GM18508 (cell line): Measurements from ENCODE around the gene LTBP1.

Experiments
- ATAC-seq: cut with Tn5 transposase; IDR thresholded peaks from one replicate; pipeline ENCODE4 v1.9.1; 2021; ENCODE audit warnings: moderate number of reproducible peaks; ENCODE audit not compliant: insufficient read depth, unreplicated experiment

LTBP1 gene

DNA sequence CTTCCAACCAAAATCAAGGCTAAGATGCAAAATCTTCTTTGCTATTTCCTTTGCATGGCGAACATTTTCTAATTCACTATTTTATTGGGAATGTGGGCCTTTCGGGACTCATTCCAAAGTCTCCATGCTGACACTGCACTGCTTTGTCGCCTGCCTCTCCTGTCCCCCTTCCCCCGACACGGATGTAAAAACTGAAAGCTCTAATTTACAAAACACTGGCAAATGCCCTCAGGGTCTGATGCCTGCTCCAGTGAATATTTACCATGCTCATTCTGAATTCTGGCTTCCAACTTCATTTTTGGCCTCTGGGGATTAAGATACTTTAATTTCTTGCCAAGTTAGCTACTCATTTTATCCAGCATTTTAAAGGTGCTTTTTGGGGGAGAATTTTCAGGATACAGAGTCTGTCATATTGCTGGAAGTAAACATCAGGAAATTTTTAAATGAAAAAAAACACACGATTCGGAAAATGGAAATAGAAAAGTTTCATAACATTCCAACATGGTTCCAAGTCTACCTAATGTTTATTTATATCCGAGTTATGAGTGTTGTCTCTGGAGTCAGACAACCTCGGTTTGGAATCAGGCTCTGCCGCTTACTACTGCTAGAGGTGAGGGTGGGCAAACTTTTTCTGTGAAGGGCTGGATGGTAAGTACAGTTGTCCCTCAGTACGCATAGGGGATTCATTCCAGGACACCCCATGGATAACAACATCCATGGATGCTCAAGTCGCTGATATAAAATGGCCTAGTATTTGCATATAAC, 14.6 kb upstream of the LTBP1 start:
- ATAC-seq: no peak

- no peak for ATAC-seq
These were observed 13.7 kb upstream of the LTBP1 start for GRCh38 chr2:32932825-32933755.

GRCh38 chr2:32933756-32934095, 13.0 kb upstream of the LTBP1 start:
- no peak for ATAC-seq

DNA sequence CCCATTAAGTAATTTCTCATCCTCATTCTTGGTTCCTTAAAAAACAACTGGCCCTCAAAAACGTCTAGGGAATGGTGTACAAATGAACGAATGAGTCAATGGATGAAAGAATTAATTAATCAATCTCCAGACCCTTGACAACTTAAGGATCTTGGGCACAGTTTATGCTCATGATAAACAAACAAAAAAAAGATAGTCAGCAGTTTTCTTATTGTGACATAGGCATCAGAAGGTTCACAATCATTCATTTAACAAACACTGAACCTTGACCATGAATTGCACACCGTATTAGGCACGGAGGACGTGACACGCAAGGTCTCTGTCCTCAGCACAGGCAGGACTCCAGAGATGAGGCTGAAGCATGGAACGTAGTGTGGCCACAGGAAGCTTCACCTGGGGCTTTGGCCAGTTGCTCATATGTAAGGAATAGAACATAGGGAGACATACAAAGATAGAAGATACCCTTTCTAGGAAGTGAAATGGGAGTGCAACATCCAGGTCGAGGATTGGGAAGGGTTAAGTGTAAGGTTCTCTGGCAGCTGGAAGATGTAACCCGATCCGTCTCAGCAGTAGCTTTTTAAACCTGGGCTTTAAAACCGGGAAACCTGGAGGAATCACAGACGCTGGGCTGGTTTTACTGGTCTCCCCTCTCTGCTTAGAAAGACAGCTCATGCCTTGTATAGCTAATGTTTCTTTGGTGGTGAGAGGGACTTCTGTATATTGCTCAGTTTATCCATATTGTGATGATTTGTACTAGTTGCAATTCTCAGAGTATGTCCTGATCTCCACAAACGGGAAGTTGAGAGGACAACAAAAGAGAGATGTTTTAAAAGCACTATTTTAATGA, 8.9 kb upstream of the LTBP1 start:
- no peak for ATAC-seq

DNA sequence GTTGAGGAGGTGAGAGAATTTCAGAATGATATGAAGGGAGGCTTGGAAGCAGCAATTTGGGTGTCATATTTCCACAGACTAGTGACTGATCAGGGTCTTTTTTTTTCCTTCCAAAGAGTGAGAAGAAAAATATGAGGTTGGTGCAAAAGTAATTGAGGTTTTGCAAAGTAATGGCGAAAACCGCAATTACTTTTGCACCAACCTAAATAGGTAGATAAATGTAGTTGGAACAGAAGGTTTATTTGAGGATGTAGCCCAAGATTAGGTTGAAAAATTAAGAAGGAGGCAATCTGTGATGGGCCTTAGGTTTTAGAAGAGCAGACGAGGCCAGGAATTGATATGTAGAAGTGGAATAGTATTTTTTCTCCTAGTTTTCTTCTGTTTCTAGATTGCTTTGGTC, 7.8 kb upstream of the LTBP1 start:
- no peak for ATAC-seq

GRCh38 chr2:32940316-32940997, 6.3 kb upstream of the LTBP1 start:
- ATAC-seq: no peak

GRCh38 chr2:32941944-32942690, 4.6 kb upstream of the LTBP1 start:
- no peak for ATAC-seq

DNA sequence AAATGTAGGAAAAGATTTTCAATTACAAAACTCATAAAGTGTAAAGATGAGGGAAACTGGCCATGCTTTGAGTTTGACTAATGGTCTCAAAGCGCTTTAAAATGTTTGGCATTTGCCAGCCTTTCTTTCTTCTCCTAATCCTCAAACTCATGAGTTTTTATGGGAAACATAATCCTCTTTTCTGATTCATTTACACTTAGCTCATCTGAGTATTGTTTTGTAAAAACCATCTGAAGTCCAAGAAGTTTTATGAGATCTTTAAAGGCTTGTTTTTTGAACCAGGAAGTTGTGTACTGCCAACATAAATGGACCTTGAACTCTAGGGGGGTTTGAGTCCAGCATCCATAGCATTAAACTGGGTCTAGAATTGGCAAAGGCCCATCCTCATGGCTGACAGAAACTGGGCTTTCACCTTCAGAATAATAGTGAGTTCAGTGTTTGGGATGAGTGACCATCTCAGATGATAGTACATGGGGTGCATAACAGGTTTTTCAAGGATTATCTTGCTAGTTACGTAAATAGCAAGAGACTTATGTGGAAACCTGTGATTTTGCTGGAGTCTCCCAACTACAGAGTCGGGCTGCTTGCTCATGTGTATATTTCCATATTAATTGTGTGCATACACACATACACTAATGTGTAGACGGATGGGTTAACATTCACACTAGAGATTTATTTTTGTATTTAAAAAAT, 3.8 kb upstream of the LTBP1 start:
- no peak for ATAC-seq

GRCh38 chr2:32945286-32945685, 1.5 kb upstream of the LTBP1 start:
- ATAC-seq: no peak

DNA sequence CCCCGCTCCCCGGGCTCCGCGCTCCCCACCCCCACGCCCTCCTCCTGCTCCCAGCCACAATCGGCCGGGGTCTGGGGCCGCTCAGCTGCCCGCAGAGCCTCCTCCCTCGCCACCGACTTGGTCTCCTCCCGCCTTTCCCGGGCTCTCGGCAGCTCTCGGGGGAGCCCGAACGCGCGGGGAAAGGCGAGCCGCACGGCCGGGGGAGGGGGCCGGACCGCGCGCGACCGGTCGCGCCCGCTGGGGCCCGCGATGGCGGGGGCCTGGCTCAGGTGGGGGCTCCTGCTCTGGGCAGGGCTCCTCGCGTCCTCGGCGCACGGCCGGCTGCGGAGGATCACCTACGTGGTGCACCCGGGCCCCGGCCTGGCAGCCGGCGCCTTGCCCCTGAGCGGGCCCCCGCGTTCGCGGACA, 327 bp downstream of the LTBP1 start:
- no peak for ATAC-seq

- no peak for ATAC-seq
These were observed 861 bp downstream of the LTBP1 start for GRCh38 chr2:32947484-32948143.

GRCh38 chr2:32948266-32948665, 1.5 kb downstream of the LTBP1 start:
- ATAC-seq: no peak

DNA sequence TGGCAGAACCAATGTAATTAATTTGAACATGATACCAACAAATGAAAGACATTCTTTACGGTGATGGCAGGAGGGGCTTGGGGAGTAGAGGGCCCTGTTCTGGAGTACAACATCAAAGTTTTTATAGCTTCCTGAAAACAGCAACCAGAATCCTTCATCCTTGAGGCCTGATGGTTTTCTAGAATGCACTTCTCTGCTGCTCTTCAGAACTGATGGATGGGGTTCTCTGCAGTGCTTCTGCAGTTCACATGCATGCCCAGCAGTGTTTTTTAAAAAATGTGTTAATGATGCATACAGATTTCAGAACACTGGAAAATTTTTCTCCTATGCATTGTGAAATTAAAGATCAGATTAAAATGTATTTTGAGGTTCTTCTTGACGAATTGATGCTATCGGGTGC, 2.5 kb downstream of the LTBP1 start:
- no peak for ATAC-seq

GRCh38 chr2:32951672-32952071, 4.9 kb downstream of the LTBP1 start:
- no peak for ATAC-seq

DNA sequence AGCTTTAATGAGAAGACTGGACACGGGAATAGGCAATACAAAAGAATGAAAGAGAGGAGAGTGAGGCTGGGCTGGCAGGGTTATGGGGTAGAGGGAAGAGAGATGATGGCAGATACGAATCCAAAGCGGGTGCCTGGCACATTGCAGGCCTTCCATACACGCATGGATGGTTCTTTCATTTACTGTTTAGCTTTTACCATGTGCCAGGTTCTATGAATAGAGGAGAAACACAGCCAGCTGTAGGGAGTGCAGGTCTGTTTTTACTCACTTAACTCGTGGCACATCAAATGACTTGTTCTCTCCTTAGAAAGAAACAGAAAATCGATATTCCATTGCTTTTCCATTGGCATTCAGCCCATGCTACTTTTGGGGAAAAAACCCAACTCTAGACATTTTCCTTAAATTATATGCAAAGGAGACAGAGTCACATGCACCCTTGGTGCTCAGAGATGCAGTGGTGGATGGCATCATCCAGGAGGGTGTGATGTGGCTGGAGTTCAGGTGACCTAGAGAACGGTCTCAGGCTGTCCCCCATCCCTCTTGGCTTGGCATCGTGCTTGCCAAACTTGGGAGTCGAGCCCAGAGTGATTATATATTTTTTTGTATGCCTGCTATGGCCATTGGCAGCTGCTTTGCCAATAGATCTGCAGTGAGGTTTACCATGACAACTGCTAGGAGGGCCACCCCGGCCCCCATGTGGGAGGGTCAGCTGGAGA, 6.2 kb downstream of the LTBP1 start:
- no peak for ATAC-seq

DNA sequence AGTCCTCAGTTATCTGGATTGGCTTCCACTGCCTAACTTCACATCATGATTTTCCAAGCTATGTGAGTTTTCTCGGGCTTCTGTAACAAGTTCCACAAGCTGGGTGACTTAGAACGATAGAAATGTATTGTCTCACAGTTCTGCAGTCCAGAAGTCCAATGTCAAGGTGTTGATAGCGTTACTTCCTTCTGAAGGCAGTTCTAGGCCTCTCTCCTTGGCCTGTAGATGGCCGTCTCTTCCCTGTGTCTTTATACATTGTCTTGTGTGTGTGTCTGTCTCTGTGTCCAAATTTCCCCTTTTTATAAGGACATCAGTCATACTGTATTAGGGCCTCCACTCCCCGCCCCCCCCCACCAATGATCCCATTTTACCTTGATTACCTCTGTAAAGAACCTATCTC, 7.5 kb downstream of the LTBP1 start:
- no peak for ATAC-seq

GRCh38 chr2:32958821-32959220, 12.1 kb downstream of the LTBP1 start:
- no peak for ATAC-seq

DNA sequence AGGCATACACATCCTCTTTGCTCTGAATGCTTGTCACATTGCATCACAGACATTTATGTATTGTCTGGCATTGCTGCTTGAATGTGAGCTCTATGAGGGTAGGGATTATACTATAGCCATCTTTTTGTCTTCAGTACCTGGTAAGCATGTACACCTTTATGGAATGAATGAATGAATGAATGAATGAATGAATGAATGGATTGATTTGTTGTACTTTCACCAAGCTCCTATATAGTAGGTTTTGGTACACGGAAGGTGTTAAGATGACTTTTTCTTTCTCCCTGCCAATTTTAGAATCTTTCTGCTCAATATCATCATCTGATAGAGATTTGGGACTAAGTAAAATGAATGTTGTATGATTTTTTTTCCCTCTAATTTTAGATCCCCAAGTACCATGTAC, 13.5 kb downstream of the LTBP1 start:
- no peak for ATAC-seq
